Uterus (tissue), 4 donors: ENCODE results near the gene LMX1A. TPM values are rescaled to one million over a fixed set of nuclear protein-coding genes. Genes with fewer than 3 reads are reported as not detected.
A peak's percentile ranks its signal among the peaks of the same experiment; 100 is the strongest.

Experiments used
- DNase-seq, 2 donors: peaks; one replicate each; pipeline ENCODE4 v3.0.0-alpha.2; 2019 to 2020
- H3K27ac ChIP-seq, 2 donors: fragments of 200-600 bp; sonication (generic); 1 replicate in 1 of 2; 2 replicates in 1 of 2; pipeline ENCODE4 v1.5.1; 2016 to 2018
- H3K27me3 ChIP-seq, 2 donors: fragments of 200-600 bp; sonication (generic); one replicate each; pipeline ENCODE4 v1.5.1; 2018 to 2019; ENCODE audit warnings: control low read depth in 1 of 2
- H3K36me3 ChIP-seq, 2 donors: fragments of 200-600 bp; sonication (generic); one replicate each; pipeline ENCODE4 v1.5.1; 2019; ENCODE audit warnings: control low read depth in 1 of 2
- H3K4me1 ChIP-seq, 2 donors: fragments of 200-600 bp; sonication (generic); one replicate each; pipeline ENCODE4 v1.5.1; 2018 to 2019; ENCODE audit warnings: control low read depth in 1 of 2
- H3K4me3 ChIP-seq, 2 donors: fragments of 200-600 bp; sonication (generic); 1 replicate in 1 of 2; 2 replicates in 1 of 2; pipeline ENCODE4 v1.5.1; 2018 to 2019; ENCODE audit warnings: mild to moderate bottlenecking in 1 of 2
- H3K9me3 ChIP-seq, 2 donors: fragments of 200-600 bp; sonication (generic); one replicate each; pipeline ENCODE4 v1.5.1; 2019; ENCODE audit warnings: control low read depth in 1 of 2
- POLR2A ChIP-seq, 2 donors: fragments of 450-650 bp; IDR thresholded peaks; one replicate each; pipeline ENCODE4 v1.6.1; 2016; ENCODE audit warnings: antibody characterized with exemption in 2 of 2, mild to moderate bottlenecking in 1 of 2, moderate library complexity in 1 of 2
- intact Hi-C: fragments of 100-400 bp; cut with DNase I; formaldehyde crosslinking; loops from one replicate; pipeline ENCODE4 v1.15.1; 2023; ENCODE audit warnings: low total_unique reads
- total RNA-seq, 4 donors: library from RNA; depleted of rRNA in 3 of 4; stranded (reverse); fragments of >200 nt in 3 of 4; gene quantifications; one replicate each; pipeline versions ENCODE4 v1.1.0 to v1.2.4, GENCODE V29; 2014 to 2023
- TF ChIP-seq, protein P1 (sequence below), 4 experiments: fragments of 200-600 bp in 2 of 4; fragments of 450-650 bp in 2 of 4; sonication (generic) in 2 of 4; IDR thresholded peaks; one replicate each; pipeline ENCODE4 v1.5.1; 2016 to 2019; ENCODE audit warnings: antibody characterized with exemption in 4 of 4, mild to moderate bottlenecking in 2 of 4, moderate library complexity in 1 of 4
- donor health status: DM: yes; HTN: yes; CAD: no.

Gene LMX1A
- total RNA-seq, 4 donors from 2014 or later, result 0.41 TPM; not detected in 3

DNA sequence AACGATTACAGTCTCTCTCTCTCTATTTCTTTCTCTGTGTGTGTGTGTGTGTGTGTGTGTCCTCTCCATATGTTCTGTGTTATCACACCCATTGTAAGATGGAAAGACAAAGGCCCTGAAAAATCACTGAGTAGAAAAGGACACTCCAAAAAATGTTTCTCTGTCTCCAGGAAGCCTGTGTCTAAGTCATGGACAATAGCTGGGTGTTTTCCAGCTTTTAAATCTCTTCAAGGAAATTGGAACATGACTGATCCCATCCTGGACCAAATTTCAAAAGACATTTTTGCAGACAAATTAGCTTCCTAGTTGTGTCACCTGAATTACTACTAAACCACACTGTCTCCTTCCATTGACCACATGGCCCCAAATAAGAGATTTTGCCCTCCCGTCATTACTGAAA, 31.0 kb upstream of the LMX1A start:
- Histone ChIP-seq H3K4me1 (peaks cover 0 to 6% of the 10 kb centered on the region in 2 donors), H3K27me3 (no peaks in the 10 kb centered on the region), H3K27ac (no peak overlapping the region), H3K4me3 (no peak overlapping the region), H3K36me3 (no peaks in the 10 kb centered on the region), H3K9me3 (no peaks in the 10 kb centered on the region)
- intact Hi-C loops, result no loop called here
- no peak for TF ChIP-seq POLR2A (IDR thresholded peaks at IDR 0.05)
- TF ChIP-seq, protein P1, sequence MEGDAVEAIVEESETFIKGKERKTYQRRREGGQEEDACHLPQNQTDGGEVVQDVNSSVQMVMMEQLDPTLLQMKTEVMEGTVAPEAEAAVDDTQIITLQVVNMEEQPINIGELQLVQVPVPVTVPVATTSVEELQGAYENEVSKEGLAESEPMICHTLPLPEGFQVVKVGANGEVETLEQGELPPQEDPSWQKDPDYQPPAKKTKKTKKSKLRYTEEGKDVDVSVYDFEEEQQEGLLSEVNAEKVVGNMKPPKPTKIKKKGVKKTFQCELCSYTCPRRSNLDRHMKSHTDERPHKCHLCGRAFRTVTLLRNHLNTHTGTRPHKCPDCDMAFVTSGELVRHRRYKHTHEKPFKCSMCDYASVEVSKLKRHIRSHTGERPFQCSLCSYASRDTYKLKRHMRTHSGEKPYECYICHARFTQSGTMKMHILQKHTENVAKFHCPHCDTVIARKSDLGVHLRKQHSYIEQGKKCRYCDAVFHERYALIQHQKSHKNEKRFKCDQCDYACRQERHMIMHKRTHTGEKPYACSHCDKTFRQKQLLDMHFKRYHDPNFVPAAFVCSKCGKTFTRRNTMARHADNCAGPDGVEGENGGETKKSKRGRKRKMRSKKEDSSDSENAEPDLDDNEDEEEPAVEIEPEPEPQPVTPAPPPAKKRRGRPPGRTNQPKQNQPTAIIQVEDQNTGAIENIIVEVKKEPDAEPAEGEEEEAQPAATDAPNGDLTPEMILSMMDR (IDR thresholded peaks at IDR 0.05), result no peak
- DNase-seq, result no peak

DNA sequence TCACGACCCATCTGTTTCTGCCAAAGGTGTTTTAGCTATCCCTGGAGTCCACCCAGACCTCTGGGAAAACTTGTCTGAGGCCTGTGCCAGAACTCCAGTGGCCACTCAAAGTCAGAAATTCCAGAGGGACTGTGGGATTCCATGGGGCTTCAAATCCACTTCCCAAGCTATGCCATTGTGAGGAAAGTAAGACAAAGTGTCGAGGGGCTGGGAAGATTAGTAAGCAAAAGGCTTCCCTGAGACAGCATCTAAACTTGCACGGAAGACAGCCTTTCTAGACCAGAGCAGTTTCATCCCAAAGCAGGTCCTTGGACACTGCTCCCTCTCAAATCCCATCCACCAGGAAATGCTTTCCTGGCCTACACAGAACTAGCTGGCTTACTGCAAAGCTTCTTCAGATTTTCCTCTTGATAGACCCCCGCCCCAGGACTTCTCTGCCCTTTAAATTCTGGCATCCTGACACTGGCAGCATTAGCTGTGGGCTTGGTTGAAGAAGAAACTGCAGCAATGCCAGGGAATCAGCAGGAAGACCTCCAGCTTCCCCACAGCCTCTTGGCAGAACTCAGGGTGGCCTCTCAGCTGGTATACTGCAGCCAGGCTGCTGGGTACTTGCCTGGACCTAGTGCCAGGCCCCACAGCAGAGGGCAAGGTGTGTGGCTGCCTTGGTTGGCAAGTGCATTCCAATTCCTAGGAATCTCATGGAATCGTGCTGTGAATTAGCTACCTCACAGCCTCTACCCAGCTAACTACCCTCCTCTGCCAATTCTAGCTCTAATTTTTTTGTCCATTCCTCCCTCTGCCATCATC, 27.3 kb upstream of the LMX1A start:
- intact Hi-C loops, result no loop called here
- Histone ChIP-seq H3K4me3 (no peak overlapping the region), H3K9me3 (no peaks in the 10 kb centered on the region), H3K4me1 (peaks cover 0 to 6% of the 10 kb centered on the region in 2 donors), H3K27ac (peak overlapping the region; percentile 74 to 82), H3K36me3 (no peaks in the 10 kb centered on the region), H3K27me3 (no peaks in the 10 kb centered on the region)
- DNase-seq, result no peak
- TF ChIP-seq, protein P1 (IDR thresholded peaks at IDR 0.05), result no peak

DNA sequence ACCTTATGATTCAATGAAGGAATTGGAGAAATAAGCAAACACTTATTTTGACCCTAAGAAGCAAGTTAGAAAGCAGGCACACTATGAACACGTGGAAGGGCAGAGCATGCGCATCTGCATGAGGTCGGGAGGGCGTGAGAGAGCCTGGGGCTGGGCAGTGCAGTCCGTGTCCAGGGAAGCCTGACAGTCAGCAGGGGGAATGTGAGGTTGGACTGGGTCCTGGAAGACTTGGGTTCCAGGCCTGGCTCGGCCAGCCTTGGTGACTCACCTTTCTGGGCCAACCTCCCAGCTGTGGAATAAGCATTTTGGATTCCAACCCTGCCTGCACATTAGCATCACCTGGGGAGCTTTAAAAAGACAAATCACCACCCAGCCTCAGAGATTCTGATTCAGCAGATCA, 26.6 kb upstream of the LMX1A start:
- intact Hi-C loops, result no loop called here
- H3K27me3 ChIP-seq, result no peaks in the 10 kb centered on the region
- no peaks in the 10 kb centered on the region for H3K36me3 ChIP-seq

DNA sequence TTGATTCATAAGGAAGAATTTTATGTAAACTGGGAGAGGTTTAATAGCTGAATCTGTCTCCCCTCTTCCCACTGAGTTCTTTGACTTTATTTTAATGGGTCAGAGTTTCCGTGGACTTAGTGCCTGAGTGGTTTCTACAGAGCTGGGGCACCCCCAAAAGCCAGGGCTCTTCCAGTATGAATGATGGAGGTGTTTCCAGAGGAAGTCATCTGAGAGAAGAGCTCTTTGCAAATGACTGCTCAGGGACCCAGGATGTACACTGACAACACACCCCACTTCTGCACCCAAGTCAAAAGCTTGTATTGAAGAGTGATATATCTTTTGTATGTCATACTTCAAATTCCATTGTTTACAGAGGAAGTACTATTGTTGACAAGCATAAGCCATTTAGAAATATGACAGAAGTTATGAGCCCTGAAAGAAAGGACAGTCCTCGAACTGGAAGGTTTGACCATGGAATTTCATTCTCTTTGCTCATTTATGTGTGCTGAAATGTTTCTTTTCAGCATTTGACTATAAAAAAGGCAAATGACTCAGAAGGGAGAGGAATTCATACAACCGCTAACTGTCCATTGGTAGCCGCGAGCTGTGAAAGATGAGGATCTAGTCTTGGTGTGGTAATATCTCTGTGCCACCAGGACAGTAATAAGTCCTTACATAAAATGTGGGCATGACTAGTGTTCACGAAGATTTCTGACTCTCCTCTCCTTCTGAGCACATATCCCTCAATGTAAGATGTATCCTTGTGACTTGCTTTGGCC, 25.4 kb upstream of the LMX1A start:
- Histone ChIP-seq H3K27ac (peak overlapping the region; percentile 53 to 74), H3K27me3 (no peaks in the 10 kb centered on the region), H3K4me1 (peaks cover 0 to 6% of the 10 kb centered on the region in 2 donors), H3K9me3 (no peaks in the 10 kb centered on the region), H3K4me3 (no peak overlapping the region), H3K36me3 (no peaks in the 10 kb centered on the region)
- no peak for TF ChIP-seq POLR2A (IDR thresholded peaks at IDR 0.05)
- TF ChIP-seq, protein P1 (IDR thresholded peaks at IDR 0.05), result no peak
- DNase-seq, result no peak
- intact Hi-C loops, result no loop called here

More for the DNA sequence above, 26.6 kb upstream of the LMX1A start:
- Histone ChIP-seq H3K27ac (peak overlapping the region; percentile 74 to 82), H3K4me3 (no peak overlapping the region), H3K9me3 (no peaks in the 10 kb centered on the region), H3K4me1 (peaks cover 0 to 6% of the 10 kb centered on the region in 2 donors)
- TF ChIP-seq, protein P1 (IDR thresholded peaks at IDR 0.05), result no peak
- no peak for TF ChIP-seq POLR2A (IDR thresholded peaks at IDR 0.05)
- peak; percentile 83 to 89 for DNase-seq

DNA sequence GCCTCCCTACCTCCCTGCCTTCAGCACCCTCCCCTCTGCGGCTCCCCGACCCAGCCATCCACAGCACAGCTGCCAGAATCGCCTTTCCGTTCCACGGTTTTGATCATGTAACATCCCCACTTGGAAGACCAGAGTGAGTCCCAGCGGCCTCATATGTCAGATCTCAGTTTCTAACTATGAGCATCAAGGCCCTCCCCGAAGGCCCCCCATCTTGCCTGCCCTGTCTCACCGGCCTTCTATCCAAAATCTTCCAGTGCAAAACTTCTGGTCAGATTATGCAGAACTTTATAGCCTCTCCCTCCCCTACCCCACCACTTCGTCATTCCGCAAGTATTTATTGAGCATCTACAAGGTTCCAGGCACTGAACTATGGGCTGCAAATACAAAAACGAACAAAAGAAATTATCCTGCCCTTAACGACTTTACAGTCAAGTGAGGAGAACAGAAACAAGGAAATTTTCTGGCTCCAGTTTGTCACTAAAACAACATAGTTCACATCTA, 20.3 kb upstream of the LMX1A start:
- Histone ChIP-seq H3K36me3 (no peaks in the 10 kb centered on the region), H3K27ac (peak overlapping the region; percentile 94 to 95), H3K4me1 (no peaks in the 10 kb centered on the region), H3K27me3 (no peaks in the 10 kb centered on the region), H3K9me3 (no peaks in the 10 kb centered on the region), H3K4me3 (peak overlapping the region; percentile 38 to 47)
- DNase-seq, result no peak
- TF ChIP-seq POLR2A (IDR thresholded peaks at IDR 0.05), result no peak
- TF ChIP-seq, protein P1 (IDR thresholded peaks at IDR 0.05), result no peak
- intact Hi-C loops, result no loop called here
